HepG2 (cell line): Measurements from ENCODE around the gene EIF4E.

Source experiments
- AHR ChIP-seq: IDR thresholded peaks from 2 replicates; pipeline ENCODE4 v1.6.1; 2018; ENCODE audit warnings: missing genetic modification reagents, missing compliant biosample characterization
- CEBPB ChIP-seq: IDR thresholded peaks from 2 replicates; pipeline ENCODE4 v1.6.1; 2011; ENCODE audit warnings: low read depth, low read length, improper control_type of control experiment, borderline replicate concordance
- KDM5B ChIP-seq: sonication (generic); formaldehyde crosslinking; IDR thresholded peaks from 2 replicates; pipeline ENCODE4 v1.4.0; 2020; ENCODE audit warnings: missing genetic modification reagents, mild to moderate bottlenecking, borderline replicate concordance
- NFIC ChIP-seq: IDR thresholded peaks from 2 replicates; pipeline ENCODE4 v1.6.1; 2012; ENCODE audit warnings: mild to moderate bottlenecking, low read length, inconsistent platforms
- POLR2AphosphoS5 ChIP-seq: IDR thresholded peaks from 2 replicates; pipeline ENCODE4 v1.6.1; 2012; ENCODE audit warnings: low read depth, low read length
- SIN3A ChIP-seq: IDR thresholded peaks from 2 replicates; pipeline ENCODE4 v1.6.1; 2011; ENCODE audit warnings: low read depth, mild to moderate bottlenecking, control low read depth, low read length, borderline replicate concordance
- U2AF1 ChIP-seq: fragments of 200-400 bp; formaldehyde crosslinking; optimal IDR thresholded peaks from 2 replicates; pipeline ENCODE3; 2017; ENCODE audit warnings: mild to moderate bottlenecking, low read depth, low read length
- ZNF354B ChIP-seq: sonication (generic); formaldehyde crosslinking; IDR thresholded peaks from 2 replicates; pipeline ENCODE4 v1.8.0; 2022; ENCODE audit warnings: mild to moderate bottlenecking, missing genetic modification reagents
- ZNF530 ChIP-seq: sonication (generic); formaldehyde crosslinking; IDR thresholded peaks from 2 replicates; pipeline ENCODE4 v1.5.0; 2020; ENCODE audit warnings: low read depth, mild to moderate bottlenecking, missing genetic modification reagents
- TF ChIP-seq, protein P1 (sequence below): IDR thresholded peaks from 2 replicates; pipeline ENCODE4 v1.6.1; 2012; ENCODE audit warnings: low read length, improper control_type of control experiment

- TF ChIP-seq SIN3A (no peak), ZNF354B (CRISPR knock-in tag) (no peak), KDM5B (no peak), POLR2AphosphoS5 (no peak), U2AF1 (no peak), CEBPB (no peak), ZNF530 (CRISPR knock-in tag) (no peak), AHR (CRISPR knock-in tag) (no peak), NFIC (no peak)
- TF ChIP-seq, protein P1, sequence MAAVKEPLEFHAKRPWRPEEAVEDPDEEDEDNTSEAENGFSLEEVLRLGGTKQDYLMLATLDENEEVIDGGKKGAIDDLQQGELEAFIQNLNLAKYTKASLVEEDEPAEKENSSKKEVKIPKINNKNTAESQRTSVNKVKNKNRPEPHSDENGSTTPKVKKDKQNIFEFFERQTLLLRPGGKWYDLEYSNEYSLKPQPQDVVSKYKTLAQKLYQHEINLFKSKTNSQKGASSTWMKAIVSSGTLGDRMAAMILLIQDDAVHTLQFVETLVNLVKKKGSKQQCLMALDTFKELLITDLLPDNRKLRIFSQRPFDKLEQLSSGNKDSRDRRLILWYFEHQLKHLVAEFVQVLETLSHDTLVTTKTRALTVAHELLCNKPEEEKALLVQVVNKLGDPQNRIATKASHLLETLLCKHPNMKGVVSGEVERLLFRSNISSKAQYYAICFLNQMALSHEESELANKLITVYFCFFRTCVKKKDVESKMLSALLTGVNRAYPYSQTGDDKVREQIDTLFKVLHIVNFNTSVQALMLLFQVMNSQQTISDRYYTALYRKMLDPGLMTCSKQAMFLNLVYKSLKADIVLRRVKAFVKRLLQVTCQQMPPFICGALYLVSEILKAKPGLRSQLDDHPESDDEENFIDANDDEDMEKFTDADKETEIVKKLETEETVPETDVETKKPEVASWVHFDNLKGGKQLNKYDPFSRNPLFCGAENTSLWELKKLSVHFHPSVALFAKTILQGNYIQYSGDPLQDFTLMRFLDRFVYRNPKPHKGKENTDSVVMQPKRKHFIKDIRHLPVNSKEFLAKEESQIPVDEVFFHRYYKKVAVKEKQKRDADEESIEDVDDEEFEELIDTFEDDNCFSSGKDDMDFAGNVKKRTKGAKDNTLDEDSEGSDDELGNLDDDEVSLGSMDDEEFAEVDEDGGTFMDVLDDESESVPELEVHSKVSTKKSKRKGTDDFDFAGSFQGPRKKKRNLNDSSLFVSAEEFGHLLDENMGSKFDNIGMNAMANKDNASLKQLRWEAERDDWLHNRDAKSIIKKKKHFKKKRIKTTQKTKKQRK, result no peak
Measured at GRCh38 chr4:98961770-98962169, 32.8 kb upstream of the EIF4E start.
